Loucy (cell line): ENCODE measurements around the gene CAMK2G.

Source experiments
- H2AFZ ChIP-seq: fragments of 200-600 bp; sonication (generic); 2 replicates; pipeline ENCODE4 v1.6.0; 2016; ENCODE audit warnings: antibody characterized with exemption, mild to moderate bottlenecking, low read length, moderate library complexity
- H3F3A ChIP-seq: fragments of 200-600 bp; 2 replicates; pipeline ENCODE4 v1.6.0; 2016; ENCODE audit warnings: antibody characterized with exemption, low read depth, mild to moderate bottlenecking
- H3K27me3 ChIP-seq: fragments of 200-600 bp; sonication (generic); 2 replicates; pipeline ENCODE4 v1.6.1; 2014; ENCODE audit warnings: low read length, mild to moderate bottlenecking; ENCODE audit not compliant: insufficient read depth, poor library complexity, severe bottlenecking
- H3K36me3 ChIP-seq: fragments of 200-600 bp; sonication (generic); 2 replicates; pipeline ENCODE4 v1.6.1; 2016; ENCODE audit warnings: low read length; ENCODE audit not compliant: insufficient read depth
- H3K4me1 ChIP-seq: fragments of 200-600 bp; sonication (generic); 2 replicates; pipeline ENCODE4 v1.5.1; 2014; ENCODE audit warnings: low read length, mild to moderate bottlenecking; ENCODE audit not compliant: insufficient read depth, poor library complexity, severe bottlenecking
- H3K4me2 ChIP-seq: fragments of 200-600 bp; sonication (generic); 2 replicates; pipeline ENCODE4 v1.6.0; 2014; ENCODE audit warnings: antibody characterized with exemption, low read length, low read depth, mild to moderate bottlenecking; ENCODE audit not compliant: poor library complexity, severe bottlenecking
- H3K4me3 ChIP-seq: fragments of 200-600 bp; sonication (generic); 2 replicates; pipeline ENCODE4 v1.5.1; 2014; ENCODE audit warnings: low read length, mild to moderate bottlenecking, mixed read lengths; ENCODE audit not compliant: poor library complexity, severe bottlenecking
- H3K79me2 ChIP-seq: fragments of 200-600 bp; sonication (generic); 2 replicates; pipeline ENCODE4 v1.6.1; 2014; ENCODE audit warnings: low read length; ENCODE audit not compliant: insufficient read depth
- H3K9ac ChIP-seq: fragments of 200-600 bp; sonication (generic); 2 replicates; pipeline ENCODE4 v1.6.0; 2014; ENCODE audit warnings: mild to moderate bottlenecking, low read depth, low read length, moderate library complexity; ENCODE audit not compliant: poor library complexity, severe bottlenecking
- H3K9me2 ChIP-seq: fragments of 200-600 bp; sonication (generic); replicated peaks from 2 replicates; pipeline ENCODE4 v1.6.1; 2016; ENCODE audit warnings: low read depth, low read length, mixed read lengths
- H3K9me3 ChIP-seq: fragments of 200-600 bp; sonication (generic); 2 replicates; pipeline ENCODE4 v1.6.1; 2014; ENCODE audit warnings: mild to moderate bottlenecking, antibody characterized with exemption, low read length, low read depth; ENCODE audit not compliant: insufficient read depth
- H4K20me1 ChIP-seq: fragments of 200-600 bp; sonication (generic); 2 replicates; pipeline ENCODE4 v1.6.0; 2014; ENCODE audit warnings: antibody characterized with exemption, low read length, mild to moderate bottlenecking; ENCODE audit not compliant: insufficient read depth, poor library complexity, severe bottlenecking
- CTCF ChIP-seq: fragments of 200-600 bp; sonication (generic); conservative IDR thresholded peaks from 2 replicates; pipeline ENCODE4 v1.5.1; 2014; ENCODE audit warnings: mild to moderate bottlenecking, antibody characterized with exemption, low read length
- EZH2phosphoT487 ChIP-seq: fragments of 200-600 bp; IDR thresholded peaks from 2 replicates; pipeline ENCODE4 v1.6.1; 2018; ENCODE audit warnings: antibody characterized with exemption, mild to moderate bottlenecking, moderate library complexity, borderline replicate concordance

Gene CAMK2G

GRCh38 chr10:73840056-73840402 is 34.3 kb downstream of the CAMK2G start:
- peaks cover 4% of the 10 kb centered on the region for H4K20me1 ChIP-seq
- H3K9me2 ChIP-seq, result no peaks in the 10 kb centered on the region
- no peaks in the 10 kb centered on the region for H3K79me2 ChIP-seq
- no peaks in the 10 kb centered on the region for H3F3A ChIP-seq
- H3K27me3 ChIP-seq, result no peaks in the 10 kb centered on the region
- H3K9me3 ChIP-seq, result no peaks in the 10 kb centered on the region
- no peak overlapping the region for H3K4me2 ChIP-seq
- H3K9ac ChIP-seq, result no peak overlapping the region
- TF ChIP-seq EZH2phosphoT487, result no peak
- TF ChIP-seq CTCF, result no peak
- no peaks in the 10 kb centered on the region for H3K4me1 ChIP-seq
- peaks cover 90% of the 10 kb centered on the region; the same call in 1 of the 2 replicates for H3K36me3 ChIP-seq
- H3K4me3 ChIP-seq, result no peak overlapping the region
- H2AFZ ChIP-seq, result no peak overlapping the region

- no peak overlapping the region for H3K4me2 ChIP-seq
- H3K36me3 ChIP-seq, result peaks cover 85% of the 10 kb centered on the region; the same call in 1 of the 2 replicates
- no peaks in the 10 kb centered on the region for H3K27me3 ChIP-seq
- no peak overlapping the region for H3K9ac ChIP-seq
- no peaks in the 10 kb centered on the region for H3K9me3 ChIP-seq
- H3K9me2 ChIP-seq, result no peaks in the 10 kb centered on the region
- no peak overlapping the region for H2AFZ ChIP-seq
- peaks cover 4% of the 10 kb centered on the region for H4K20me1 ChIP-seq
- no peaks in the 10 kb centered on the region for H3F3A ChIP-seq
- H3K79me2 ChIP-seq, result no peaks in the 10 kb centered on the region
- TF ChIP-seq CTCF (no peak), EZH2phosphoT487 (no peak)
- no peaks in the 10 kb centered on the region for H3K4me1 ChIP-seq
- no peak overlapping the region for H3K4me3 ChIP-seq
Measured at GRCh38 chr10:73839276-73839966, 34.9 kb downstream of the CAMK2G start.

GRCh38 chr10:73838827-73839226 is 35.5 kb downstream of the CAMK2G start:
- H3K36me3 ChIP-seq, result peaks cover 83% of the 10 kb centered on the region; the same call in 1 of the 2 replicates

More at GRCh38 chr10:73838827-73839226, 35.5 kb downstream of the CAMK2G start:
- Histone ChIP-seq H3K4me3 (no peak overlapping the region), H3K9me2 (no peaks in the 10 kb centered on the region), H3K9me3 (no peaks in the 10 kb centered on the region), H3K79me2 (no peaks in the 10 kb centered on the region), H3K4me2 (no peak overlapping the region), H3F3A (no peaks in the 10 kb centered on the region), H3K9ac (no peak overlapping the region), H4K20me1 (peaks cover 4% of the 10 kb centered on the region), H3K4me1 (no peaks in the 10 kb centered on the region), H2AFZ (no peak overlapping the region), H3K27me3 (no peaks in the 10 kb centered on the region)
- TF ChIP-seq CTCF (no peak), EZH2phosphoT487 (no peak)
